Prostate gland (tissue), 2 donors: ENCODE data around the gene BCAT1. TPM values are rescaled to one million over a fixed set of nuclear protein-coding genes. Genes with fewer than 3 reads are reported as not detected.
"Not testable (repeated sequence)": the region's sequence is repeated elsewhere in the genome, so short reads cannot be mapped to it uniquely, and the experiment has no call there.

Experiments
- DNase-seq: peaks from one replicate; pipeline ENCODE4 v3.0.0-alpha.2; 2019; ENCODE audit warnings: low spot score
- H3K27ac ChIP-seq, 2 donors: fragments of 200-600 bp; sonication (generic); 2 replicates each; pipeline ENCODE4 v1.5.1; 2017 to 2019
- H3K27me3 ChIP-seq: fragments of 200-600 bp; sonication (generic); replicated peaks from 2 replicates; pipeline ENCODE4 v1.5.1; 2019; ENCODE audit not compliant: insufficient read depth
- H3K36me3 ChIP-seq, 2 donors: fragments of 200-600 bp; sonication (generic); 1 replicate in 1 of 2; 2 replicates in 1 of 2; pipeline versions ENCODE4 v1.5.1 to v1.8.1; 2017 to 2019
- H3K4me1 ChIP-seq: fragments of 200-600 bp; sonication (generic); replicated peaks from 2 replicates; pipeline ENCODE4 v1.5.1; 2019
- H3K4me3 ChIP-seq, 2 donors: fragments of 200-600 bp; sonication (generic); 2 replicates each; pipeline ENCODE4 v1.5.1; 2017 to 2019
- H3K9me3 ChIP-seq: fragments of 200-600 bp; sonication (generic); 2 replicates; pipeline ENCODE4 v1.5.1; 2017
- POLR2A ChIP-seq: fragments of 450-650 bp; IDR thresholded peaks from one replicate; pipeline ENCODE4 v1.6.1; 2016; ENCODE audit warnings: antibody characterized with exemption, mild to moderate bottlenecking
- POLR2AphosphoS5 ChIP-seq: sonication (generic); formaldehyde crosslinking; IDR thresholded peaks from one replicate; pipeline ENCODE4 v1.6.1; 2017; ENCODE audit warnings: antibody characterized with exemption
- WGBS: methylation state at CpG from one replicate; pipeline ENCODE4 v1.1.5; 2018; 5-methylcytosine and 5-hydroxymethylcytosine counted together
- intact Hi-C: fragments of 100-400 bp; cut with DNase I; formaldehyde crosslinking; loops from one replicate; pipeline ENCODE4 v1.14.2; 2022
- total RNA-seq, 2 donors: library from RNA; depleted of rRNA; stranded (reverse); fragments of >200 nt; gene quantifications; one replicate each; pipeline ENCODE4 v1.1.0, GENCODE V29; 2016
- TF ChIP-seq, protein P1 (sequence below), 4 experiments: fragments of 200-600 bp in 2 of 4; fragments of 450-650 bp in 2 of 4; sonication (generic) in 2 of 4; IDR thresholded peaks; 1 replicate in 3 of 4; 2 replicates in 1 of 4; pipeline ENCODE4 v1.5.1; 2016 to 2019; ENCODE audit warnings: antibody characterized with exemption in 4 of 4, mild to moderate bottlenecking in 2 of 4, moderate library complexity in 2 of 4

Gene BCAT1
- total RNA-seq, 2 donors from 2014 or later, result 0.59 to 43.1 TPM

DNA sequence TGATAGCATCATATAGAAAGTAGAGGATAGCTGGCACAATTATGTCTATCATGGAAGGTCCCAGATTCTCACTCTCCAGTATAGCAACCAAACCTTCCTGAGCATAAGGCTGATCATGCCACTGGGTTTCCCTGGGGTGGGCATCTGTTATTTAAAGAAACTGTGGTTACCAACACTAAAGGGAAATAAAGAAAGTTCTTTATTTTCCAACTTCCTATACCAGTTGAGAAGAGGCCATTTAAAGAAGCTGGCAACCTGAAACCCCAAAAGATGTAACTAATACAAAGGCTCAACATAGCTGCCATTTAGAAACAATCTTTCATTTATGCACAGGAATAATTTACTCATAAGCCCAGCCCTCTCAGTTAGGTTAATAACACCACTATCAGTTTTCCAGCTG is 3.1 kb downstream of the BCAT1 start:
- no peak for DNase-seq
- Histone ChIP-seq H3K27me3 (no peaks in the 10 kb centered on the region), H3K27ac (no peak overlapping the region), H3K9me3 (no peaks in the 10 kb centered on the region), H3K4me1 (no peaks in the 10 kb centered on the region), H3K36me3 (no peaks in the 10 kb centered on the region), H3K4me3 (no peak overlapping the region)
- TF ChIP-seq POLR2AphosphoS5, result no peak
- intact Hi-C loops, result no loop called here

DNA sequence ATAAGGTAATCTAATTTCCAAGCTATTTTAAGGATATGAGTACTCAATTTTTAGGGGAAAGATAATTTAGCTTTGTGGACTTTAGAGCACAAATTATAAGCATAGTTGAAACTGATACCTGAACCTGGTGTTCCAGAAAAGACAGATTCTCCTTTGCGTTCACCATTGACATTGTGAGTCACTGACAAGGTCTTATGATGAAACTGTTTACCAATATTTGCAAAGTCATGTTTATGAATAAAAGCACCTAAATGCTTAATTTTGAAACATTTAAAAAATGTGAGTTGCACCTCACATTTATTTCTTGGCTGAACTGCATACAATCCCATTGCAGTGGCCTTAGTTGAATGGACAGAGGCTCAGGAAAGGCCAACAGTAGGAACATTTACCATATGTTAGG is 3.9 kb downstream of the BCAT1 start:
- DNase-seq, result no peak
- WGBS, result 97% methylated on average over 1 of the region's 1 CpG
- Histone ChIP-seq H3K4me1 (no peaks in the 10 kb centered on the region), H3K4me3 (no peak overlapping the region), H3K9me3 (no peaks in the 10 kb centered on the region), H3K27me3 (no peaks in the 10 kb centered on the region), H3K27ac (no peak overlapping the region), H3K36me3 (no peaks in the 10 kb centered on the region)
- TF ChIP-seq POLR2A (no peak), POLR2AphosphoS5 (no peak)
- TF ChIP-seq, protein P1, sequence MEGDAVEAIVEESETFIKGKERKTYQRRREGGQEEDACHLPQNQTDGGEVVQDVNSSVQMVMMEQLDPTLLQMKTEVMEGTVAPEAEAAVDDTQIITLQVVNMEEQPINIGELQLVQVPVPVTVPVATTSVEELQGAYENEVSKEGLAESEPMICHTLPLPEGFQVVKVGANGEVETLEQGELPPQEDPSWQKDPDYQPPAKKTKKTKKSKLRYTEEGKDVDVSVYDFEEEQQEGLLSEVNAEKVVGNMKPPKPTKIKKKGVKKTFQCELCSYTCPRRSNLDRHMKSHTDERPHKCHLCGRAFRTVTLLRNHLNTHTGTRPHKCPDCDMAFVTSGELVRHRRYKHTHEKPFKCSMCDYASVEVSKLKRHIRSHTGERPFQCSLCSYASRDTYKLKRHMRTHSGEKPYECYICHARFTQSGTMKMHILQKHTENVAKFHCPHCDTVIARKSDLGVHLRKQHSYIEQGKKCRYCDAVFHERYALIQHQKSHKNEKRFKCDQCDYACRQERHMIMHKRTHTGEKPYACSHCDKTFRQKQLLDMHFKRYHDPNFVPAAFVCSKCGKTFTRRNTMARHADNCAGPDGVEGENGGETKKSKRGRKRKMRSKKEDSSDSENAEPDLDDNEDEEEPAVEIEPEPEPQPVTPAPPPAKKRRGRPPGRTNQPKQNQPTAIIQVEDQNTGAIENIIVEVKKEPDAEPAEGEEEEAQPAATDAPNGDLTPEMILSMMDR (IDR thresholded peaks at IDR 0.05), result no peak
- intact Hi-C loops, result no loop called here

DNA sequence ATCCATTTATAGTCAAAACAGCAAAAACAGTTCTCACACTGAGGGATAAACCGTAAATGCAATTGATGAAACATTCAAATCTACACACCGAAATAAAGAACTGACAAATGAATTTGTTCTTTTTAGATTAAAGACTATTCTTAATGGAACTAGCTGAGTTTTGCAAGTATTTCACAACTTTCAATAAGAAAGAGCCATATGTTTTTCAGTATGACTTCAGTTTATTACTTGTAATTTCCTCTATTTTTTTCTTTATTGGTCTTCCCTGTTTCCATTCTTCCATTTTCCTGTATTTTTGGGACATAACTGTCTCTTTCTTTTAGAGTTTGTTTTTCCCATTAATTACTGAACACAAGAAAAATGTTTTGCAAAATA is 4.3 kb downstream of the BCAT1 start:
- Histone ChIP-seq H3K27ac (no peak overlapping the region), H3K36me3 (no peaks in the 10 kb centered on the region), H3K9me3 (no peaks in the 10 kb centered on the region), H3K4me1 (no peaks in the 10 kb centered on the region), H3K4me3 (no peak overlapping the region), H3K27me3 (no peaks in the 10 kb centered on the region)
- no peak for DNase-seq
- intact Hi-C loops, result no loop called here
- 93% methylated on average over 2 of the region's 2 CpGs for WGBS
- TF ChIP-seq, protein P1 (IDR thresholded peaks at IDR 0.05), result no peak
- TF ChIP-seq POLR2AphosphoS5 (no peak), POLR2A (no peak)

DNA sequence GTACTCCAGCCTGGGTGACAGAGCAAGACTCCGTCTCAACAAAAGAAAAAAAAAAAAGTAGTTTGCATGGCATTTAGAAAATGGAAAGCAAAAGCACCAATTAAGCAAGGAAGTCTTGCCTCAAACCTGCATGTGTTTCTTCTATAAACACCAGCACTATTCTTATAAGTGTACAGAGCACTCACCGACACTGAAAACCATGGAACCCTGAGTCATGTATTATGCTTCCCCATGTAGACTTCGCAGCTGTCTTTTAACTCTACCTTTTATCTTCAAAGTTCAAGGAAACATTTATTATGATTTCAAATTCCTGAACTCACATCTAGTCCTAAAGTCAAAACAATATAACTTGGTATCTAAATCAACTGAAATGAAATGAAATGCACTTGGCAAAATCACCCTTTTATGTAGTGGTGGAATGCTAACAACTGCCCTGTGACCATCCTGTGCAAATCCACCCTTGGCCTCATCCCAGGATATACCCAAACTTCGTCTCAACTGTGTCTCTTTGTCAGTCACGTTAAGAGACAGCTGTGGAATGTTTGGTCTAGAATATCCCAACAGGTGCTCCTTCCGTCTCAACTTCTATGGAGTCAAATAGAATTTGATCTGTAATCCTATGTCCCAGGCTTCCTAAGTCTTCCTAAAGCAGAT is 4.8 kb downstream of the BCAT1 start:
- no peaks in the 10 kb centered on the region for H3K27me3 ChIP-seq
- intact Hi-C loops, result no loop called here
- DNase-seq, result no peak
- no peaks in the 10 kb centered on the region for H3K9me3 ChIP-seq
- no peak overlapping the region for H3K27ac ChIP-seq
- H3K4me3 ChIP-seq, result no peak overlapping the region
- no peaks in the 10 kb centered on the region for H3K36me3 ChIP-seq
- 55% methylated on average over 6 of the region's 6 CpGs for WGBS
- no peak for TF ChIP-seq POLR2AphosphoS5
- H3K4me1 ChIP-seq, result no peaks in the 10 kb centered on the region

DNA sequence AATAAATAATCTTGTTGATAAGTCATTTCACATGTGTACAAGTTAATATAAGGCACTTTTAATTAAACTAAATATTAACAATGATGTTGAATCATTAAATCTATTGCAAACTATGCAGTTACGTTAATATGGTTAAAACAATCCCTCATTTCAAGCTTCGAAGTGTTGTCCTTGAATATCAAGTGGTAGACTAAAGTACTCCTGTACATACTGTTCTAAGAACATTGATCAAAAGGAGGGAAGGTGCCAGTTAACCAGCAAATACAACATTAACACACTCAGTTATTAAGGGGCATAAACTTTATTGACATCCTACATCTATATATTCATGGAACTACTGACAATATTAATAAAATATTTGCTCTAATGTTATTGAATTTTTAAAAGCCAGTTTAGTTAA is 8.7 kb downstream of the BCAT1 start:
- no peak overlapping the region for H3K4me3 ChIP-seq
- 85% methylated on average over 2 of the region's 2 CpGs for WGBS
- no peaks in the 10 kb centered on the region for H3K4me1 ChIP-seq
- H3K27ac ChIP-seq, result no peak overlapping the region
- no peak for TF ChIP-seq POLR2A
- TF ChIP-seq POLR2AphosphoS5, result no peak
- TF ChIP-seq, protein P1 (IDR thresholded peaks at IDR 0.05), result no peak
- DNase-seq, result no peak
- H3K27me3 ChIP-seq, result no peaks in the 10 kb centered on the region
- intact Hi-C loops, result no loop called here
- H3K9me3 ChIP-seq, result no peaks in the 10 kb centered on the region
- H3K36me3 ChIP-seq, result no peaks in the 10 kb centered on the region

DNA sequence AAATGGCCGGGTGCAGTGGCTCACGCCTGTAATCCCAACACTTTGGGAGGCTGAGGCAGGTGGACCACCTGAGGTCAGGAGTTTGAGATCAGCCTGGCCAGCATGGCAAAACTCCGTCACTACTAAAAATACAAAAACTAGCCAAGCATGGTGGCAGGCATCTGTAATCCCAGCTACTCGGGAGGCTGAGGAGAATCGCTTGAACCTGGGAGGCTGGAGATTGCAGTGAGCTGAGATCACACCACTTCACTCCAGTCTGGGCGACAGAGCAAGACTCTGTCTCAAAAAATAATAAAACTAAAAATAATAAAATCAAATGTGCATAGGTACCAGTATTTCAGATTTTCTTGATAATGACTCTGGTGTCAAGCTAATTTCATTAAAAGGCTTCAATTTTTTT is 9.3 kb downstream of the BCAT1 start:
- H3K27ac ChIP-seq, H3K27me3 ChIP-seq, H3K4me3 ChIP-seq, H3K9me3 ChIP-seq, H3K4me1 ChIP-seq, H3K36me3 ChIP-seq, DNase-seq, intact Hi-C loops: not testable (repeated sequence)
- WGBS, result 92% methylated on average over 6 of the region's 6 CpGs
